AG08396 (cell line): ENCODE data around the gene ACBD4.
A peak's percentile ranks its signal among the peaks of the same experiment; 100 is the strongest.
"Not testable (repeated sequence)": the region's sequence is repeated elsewhere in the genome, so short reads cannot be mapped to it uniquely, and the experiment has no call there.

ENCODE experiments used
- DNase-seq: peaks from one replicate; pipeline ENCODE4 v3.0.0; 2012; ENCODE audit warnings: low spot score, mixed read lengths

ACBD4 gene

DNA sequence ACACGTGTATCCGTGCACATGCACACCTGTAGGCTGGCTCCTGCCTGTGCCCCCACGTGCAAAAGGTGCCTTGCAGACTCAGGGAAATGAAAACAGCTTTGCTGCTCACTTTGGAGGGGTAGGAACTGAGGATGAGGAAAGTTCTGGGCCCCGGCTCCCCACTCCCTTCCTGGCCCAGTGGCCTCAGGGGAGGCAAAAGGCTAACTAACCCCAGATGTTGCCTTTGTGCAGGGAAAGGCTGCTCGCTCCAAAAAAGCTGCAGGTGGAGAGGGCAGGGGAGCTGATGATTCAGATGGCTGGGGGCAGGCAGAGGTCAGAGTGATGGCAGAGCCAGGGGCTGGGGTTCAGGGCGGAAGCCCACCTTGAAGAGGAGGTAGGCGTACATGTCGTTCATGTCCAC lies 15.5 kb upstream of the ACBD4 start:
- DNase-seq: no peak

DNA sequence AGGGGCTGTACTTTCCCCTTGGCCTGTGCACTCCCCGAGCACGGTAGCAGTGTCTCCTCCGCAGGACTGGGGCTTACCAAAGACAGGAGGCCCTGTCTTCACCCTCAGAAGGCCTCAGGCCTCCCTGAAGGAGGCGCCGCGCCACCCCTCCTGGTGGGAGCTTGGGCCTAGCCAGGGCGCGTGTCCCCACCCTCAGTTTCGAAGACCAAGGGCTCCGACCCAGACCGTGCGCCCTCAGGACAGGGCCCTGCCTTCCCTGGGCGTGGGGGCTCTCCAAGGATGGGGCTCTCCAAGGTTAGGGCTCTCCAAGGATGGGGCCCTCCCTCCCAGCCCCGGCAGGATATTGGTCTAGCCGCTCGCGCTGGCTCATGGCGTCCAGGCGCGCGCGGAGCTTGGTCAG lies 14.9 kb upstream of the ACBD4 start:
- no peak for DNase-seq

DNA sequence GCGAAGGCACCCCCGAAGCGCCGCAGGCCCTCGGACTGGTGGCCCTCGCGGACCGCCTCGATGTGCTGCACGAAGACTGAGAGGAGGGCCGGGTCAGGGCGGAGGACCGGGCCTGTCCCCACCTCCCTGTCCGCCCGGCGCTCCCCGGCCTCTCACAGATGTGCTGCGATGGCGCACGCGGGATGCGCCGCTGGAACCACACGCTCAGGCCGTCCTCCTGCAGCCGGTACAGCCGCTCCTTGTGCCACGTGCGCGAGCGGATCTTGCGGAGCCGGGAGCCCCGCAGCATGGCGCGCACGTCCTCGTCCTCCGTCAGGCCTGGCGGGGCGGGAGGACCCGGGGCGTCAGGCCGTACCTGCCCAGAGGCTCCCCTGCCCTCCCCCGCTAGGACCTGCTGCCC lies 14.4 kb upstream of the ACBD4 start:
- DNase-seq: no peak

DNA sequence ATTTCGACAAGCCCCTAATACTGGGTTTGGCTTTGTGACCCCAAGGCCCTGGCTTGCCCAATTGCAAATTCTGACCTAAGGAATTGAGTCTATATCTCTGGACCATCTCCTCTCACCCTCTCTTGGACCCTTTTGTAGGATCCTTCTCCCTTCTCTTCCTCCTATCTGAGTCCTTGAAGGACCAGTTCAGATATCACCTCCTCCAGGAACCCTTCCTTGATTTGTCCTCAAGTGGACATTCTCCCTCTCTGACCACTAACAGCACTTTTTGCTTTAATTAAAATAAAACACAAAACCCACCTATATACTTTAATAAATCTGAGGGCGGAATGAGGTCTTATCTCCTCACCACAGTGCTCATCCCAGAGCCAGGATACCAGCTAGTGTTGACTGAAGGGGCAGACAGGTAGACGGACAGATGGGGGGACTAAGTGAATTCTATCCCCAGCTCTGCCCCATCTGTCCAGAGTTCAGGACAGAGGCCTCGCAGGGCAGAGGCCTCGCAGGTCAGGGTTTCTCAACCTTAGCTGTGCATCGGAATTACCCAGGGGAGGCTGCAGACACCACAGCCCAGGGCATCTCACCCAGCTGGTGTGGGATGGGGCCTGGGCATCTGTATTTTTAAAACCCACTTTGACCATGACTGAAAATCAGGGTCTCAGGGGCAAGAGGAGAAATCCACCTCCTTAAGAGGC lies 12.3 kb upstream of the ACBD4 start:
- DNase-seq: no peak

DNA sequence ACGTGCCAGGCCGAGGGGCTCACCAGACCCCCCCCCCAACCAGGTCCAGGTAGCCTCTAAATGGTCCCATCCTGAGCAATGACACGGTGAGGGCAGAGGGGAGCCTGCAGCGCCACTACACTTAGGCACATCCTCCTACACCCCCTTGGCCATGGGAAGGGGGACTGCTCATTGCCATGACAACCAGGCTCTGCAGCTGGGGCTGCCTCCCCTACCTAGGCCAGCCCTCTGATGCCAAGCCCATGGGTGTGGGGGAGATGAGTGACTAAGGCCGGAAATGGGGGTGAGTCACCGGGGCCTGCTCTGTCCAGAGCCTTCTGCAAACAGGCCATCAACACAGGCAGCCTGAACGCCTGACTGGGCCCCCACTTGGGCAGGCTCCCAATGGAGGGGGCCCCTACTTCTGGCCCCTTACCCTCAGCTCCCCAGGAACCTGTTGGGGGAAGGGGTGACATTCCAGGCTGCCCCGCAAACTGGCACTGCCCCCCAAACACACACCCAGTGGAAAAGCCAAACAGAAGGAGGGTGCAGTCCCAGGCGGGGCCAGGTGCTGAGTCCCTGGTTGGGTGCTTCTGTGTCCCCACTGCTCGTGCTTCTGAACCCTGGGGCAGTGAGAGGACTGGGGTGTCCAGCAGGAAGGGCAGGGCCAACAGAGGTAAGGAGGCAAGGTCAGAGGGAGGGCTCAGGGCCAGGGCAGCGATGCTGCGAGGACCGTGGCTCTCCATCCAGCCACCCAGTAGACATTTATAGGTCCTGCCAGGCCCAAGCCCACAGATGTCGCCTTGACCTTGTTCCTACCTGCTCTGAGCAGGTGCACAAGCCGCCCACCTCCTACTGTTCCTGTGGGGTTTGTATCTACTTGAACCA lies 11.3 kb upstream of the ACBD4 start:
- DNase-seq: peak; percentile 93

DNA sequence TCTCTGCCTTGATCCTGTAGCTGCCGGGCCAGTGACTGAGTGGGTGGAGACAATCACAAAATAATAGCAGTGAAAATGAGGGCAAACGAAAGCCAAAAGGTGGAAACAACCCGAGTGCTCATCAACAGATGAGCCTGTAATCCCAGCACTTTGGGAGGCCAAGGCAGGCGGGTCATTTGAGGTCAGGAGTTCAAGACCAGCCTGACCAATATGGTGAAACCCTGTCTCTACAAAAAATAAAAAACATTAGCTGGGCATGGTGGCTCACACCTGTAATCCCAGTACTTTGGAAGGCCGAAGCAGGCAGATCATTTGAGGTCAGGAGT lies 10.7 kb upstream of the ACBD4 start:
- DNase-seq: not testable (repeated sequence)

DNA sequence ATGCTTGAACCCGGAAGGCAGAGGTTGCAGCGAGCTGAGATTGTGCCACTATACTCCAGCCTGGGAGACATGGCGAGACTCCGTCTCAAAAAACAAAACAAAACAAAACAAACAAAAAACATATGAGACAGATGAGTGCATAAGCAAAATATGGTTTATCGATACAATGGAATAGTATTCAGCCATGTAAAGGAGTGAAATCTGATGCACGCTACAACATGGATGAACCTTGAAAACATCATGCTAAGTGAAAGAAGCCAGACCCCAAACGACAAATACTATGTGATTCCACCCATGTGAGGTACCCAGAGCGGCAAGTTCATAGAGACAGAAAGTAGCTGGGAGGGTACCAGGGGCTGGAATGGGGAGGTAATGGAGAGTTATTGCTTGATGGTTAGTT lies 10.0 kb upstream of the ACBD4 start:
- no peak for DNase-seq

DNA sequence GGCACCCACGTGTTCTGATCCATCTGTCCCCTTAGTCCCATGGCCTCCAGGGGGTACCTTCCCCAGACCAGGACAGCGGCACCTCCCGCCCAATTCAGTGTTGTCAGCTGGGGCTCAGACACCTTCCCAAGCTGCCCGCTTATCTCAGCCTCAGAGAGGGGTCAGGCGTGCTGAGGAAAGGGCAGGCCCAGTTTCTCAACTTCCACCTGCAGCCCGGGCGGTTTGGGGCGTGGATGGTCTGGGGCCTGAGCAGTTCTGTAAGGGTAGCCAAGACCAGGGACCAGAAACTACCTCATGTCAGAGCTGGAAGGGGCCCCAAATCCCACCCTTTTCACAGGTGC lies 8.3 kb upstream of the ACBD4 start:
- no peak for DNase-seq

DNA sequence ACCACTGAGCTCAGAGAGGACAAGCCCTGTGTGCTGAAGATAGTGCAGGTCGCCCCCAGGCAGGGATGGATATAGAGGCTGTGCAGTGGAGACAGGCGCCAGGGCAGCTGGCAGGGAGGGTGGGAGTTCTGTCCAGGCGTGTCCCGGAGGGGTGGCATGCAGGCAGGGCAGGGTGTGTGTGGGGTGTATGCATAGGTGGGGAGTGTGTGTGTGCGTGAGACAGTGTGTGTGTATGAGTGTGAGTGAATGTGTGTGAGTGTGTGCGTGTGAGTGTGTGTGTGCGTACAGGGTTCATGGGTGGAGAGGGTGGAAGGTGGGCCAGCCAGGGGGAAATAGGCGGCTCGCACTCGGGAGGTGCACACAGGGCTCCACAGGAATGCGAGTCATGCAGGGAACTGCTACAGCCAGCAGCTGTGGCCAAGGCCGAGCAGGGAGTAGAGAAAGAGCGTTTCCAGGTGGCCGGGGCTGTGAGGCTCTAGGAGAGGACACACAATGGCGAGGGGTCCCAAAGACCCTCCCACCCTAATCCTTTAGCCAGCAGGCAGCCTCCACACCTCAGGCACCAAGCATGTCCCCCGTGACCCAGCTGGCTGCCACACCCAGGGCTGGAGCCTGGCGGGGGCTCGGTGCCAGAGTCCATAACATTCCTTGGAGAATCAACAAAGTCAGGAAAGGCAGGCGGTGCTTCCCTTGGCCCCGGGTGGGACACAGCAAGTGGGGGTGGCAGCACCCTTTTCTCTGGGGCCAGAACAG lies 7.8 kb upstream of the ACBD4 start:
- peak; percentile 55 for DNase-seq

DNA sequence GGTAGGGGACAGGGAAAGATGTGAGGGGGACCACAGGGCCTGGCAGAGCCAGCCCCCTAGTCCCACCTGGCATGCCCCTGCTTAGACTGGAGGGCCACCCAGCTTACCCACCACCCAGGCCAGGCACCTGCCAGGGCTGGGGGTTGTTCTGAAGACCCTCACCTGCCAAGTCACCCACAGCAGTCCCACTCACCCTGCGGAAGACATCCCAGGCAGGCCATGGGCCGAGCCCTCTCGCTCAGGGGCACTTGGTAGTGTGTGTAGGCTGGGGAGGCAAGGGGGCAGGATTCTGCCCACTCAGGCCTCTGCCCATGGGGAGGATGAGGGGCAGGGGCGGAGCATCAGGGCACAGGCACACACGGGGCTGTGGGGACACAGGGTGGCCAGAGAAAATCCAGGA lies 7.2 kb upstream of the ACBD4 start:
- no peak for DNase-seq

DNA sequence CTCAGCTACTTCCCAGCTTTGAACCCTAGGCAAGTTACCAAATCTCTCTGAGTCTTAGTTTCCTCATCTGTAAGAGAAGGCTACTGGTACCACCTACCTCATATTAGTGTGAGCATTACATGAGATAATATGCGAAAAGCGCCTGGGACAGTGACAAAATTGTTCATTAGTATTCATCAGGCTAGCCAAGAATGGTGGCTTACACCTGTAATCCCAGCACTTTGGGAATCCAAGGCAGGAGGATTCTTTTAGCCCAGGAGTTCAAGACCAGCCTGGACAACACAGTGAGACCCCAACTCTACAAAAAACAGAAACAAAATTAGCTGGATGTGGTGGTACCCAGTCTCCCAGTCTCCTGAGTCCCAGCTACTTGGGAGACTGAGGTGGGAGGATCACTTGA lies 6.5 kb upstream of the ACBD4 start:
- DNase-seq: no peak

DNA sequence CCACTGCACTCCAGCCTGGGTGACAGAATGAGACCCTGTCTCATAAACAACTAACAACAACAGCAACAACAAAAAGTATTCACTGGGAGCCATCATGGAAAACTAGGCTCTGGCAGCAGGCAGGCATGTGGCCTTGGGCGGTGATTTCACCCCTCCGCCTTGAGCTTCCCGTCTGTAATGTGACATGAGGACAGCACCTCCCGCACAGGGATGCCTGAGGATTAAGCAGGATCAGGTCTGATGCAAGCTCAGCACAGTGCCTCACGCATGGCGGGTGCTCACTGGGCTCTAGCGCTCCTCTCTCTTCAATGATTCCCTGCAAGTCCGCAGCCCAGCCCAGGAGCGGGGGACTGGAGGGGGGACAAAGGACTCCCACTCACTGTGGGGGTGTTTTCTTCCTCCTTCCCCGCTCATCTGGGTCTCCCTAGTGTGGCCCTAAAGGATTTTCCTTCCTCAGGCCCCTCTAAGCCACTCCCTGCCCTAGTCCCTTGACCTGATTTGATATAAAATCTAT lies 6.0 kb upstream of the ACBD4 start:
- DNase-seq: no peak

DNA sequence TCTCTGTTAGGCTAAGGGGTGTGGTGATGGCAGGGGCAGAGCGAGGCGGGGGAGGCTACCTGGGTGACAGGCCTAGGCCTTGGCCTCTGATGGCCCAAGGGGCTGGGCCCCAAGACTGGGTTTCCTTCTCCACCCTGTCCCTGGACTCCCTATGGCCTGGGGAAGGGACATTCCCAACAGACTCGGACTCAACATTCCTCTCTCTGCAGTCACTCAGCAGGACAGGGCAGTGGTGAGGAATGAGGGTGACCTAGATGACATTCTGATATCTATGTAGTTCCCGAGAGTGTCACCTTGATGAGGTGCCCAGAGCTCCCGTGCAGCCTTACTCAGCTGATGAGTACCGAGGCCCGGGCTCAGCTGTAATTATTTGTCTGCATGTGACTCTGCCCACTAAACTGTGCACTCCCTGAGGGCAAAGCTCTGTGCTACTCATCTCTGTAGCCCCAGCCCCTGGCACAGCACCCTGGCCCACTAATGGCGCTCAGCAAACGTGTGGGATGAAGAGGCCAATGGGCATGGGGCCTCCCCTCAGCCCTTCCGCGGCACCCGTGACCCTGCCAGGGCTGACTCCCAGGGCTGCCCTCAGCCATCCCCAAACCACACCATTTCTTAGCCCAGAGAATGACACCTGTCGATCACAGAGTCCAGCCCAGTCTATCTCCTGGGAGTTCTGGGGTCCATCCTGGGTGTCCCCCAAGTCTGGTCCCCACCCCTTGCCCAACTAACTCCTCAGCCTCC lies 5.4 kb upstream of the ACBD4 start:
- no peak for DNase-seq

DNA sequence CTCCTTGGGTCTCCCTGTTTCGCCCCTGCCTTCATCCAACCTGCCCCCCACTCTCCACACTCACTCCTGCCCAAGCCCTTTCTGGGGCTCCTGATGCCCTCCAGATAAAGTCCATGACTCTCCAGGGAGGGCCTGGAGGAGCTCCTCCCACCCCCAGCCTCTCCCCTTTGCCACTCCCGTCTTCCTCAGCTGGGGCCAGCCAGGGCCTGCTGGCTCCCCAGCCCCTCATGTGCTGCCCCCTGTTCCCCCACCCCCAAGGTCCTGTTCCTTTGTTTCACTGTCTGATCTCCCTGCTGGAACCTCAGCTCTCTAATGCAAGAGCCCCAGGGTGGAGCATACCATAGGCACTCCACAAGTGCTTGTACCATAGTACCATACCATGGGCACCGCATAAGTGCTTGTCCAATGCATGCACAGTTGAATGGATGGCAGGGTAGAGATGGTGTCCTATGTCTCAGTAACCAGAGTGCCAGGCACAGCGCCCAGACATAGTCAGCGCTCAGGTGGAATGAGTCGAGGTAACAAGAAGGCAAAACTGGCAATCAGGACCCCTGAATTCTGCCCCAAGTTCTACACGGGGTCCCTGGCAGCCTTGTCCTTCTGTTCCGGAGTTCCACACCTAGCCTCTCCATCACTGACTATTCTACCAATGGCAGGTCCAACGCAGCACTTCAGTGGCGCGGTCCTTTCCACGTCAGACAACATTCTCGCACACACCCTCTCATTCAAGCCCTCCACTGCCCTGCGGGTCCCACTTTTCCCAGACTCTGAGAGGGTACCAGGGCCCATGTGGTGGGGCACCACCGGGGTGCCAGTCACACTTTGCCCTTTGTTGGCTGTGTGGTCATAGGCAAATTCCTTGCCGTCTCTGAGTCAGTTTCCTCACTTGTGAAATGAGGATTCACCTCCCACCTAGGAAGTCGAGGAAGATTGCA lies 4.5 kb upstream of the ACBD4 start:
- DNase-seq: no peak

DNA sequence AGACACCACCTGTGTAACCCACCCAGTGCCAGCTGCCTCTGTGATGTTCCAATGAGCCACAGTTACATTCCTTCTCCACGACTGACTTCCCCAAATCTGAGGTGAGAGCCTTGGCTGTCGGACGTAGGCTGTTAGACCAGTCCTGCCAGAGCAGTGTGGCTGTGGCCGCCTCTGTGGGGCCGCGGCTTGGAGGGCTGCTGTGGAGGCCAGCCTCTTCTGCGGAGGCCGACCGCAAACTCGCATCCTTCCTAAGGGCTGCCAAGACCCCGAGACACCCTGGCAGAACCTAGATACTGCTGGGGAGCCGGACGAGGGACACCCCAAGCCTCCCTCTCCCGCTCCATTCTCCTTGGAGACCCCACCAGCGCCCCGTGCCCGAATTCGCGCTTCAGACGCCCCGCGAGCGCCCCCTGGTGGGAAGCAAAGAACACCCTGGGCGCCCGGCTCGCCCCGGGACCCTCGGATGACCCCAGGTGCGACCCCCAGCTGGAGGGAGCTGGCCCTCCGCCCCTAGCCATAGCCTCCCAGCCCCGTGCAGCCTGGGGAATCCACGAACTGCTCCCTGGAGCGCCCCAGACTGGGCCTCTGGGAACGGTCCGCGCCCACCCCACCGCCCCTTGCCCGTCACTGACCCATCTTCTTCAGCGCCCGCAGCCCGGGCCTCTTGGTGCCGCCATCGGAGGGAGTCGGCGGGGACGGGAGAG lies 3.7 kb upstream of the ACBD4 start:
- peak; percentile 57 for DNase-seq

DNA sequence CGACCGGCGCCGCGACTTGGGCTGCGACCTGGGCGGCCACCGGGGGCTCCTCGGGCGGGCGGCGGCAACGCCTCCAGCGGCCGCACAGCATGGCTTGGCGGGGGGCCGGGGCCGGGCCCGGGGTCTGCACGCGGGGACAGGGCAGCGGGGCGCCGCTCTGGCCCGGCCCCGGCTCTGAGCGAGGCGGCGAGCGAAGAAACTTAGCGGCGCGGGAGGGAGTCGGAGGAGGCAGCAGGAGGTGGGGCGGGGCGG lies 3.2 kb upstream of the ACBD4 start, which contains the start of gene PLCD3:
PLCD3 (minus strand) TSS at position 196 of the 252 bp plus-strand sequence; CDS start at position 91, 105 bp downstream.
- DNase-seq: no peak

DNA sequence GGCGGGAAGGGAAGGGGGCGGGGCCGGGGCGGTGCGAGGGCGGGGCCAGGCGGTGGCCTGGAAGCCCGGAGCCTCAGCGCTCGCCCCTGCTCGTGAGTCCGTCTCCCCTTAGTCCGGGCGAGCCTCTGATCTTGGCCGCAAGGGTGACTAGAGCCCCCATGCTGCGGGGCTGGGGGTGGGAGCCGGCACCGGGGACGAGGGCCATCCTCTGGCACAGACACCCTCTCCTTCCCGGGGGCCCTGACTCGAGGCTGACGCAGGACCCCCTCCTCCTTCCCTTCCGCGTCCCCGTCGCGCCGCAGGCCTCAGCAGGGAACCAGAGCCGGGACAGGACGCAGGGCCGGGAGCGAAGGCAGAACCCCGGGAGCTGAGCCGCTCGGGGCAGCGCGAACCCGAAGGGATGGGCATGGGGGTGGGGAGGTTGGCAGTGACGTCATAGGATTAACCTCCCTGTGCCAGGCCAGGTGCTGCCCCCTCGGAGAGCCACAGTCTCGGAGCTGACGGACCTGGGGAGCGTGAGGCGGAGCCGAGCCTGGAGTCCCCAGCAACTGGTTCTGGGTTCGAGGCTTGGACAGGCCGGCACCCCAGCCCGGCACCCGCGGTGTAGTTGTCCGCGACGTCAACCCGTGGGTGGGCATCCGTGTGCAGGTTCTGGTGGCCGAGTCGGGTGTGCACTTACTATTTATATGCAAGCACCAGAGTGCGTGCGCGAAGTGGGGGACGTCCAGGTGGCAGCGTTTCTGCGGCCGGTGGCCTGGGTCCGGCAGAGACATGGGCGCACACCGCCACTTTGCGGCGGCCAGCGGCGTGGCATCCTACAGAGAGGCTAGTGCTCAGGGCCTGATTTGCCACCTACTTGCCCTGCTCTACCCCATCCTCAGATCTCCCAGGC lies 2.7 kb upstream of the ACBD4 start:
- DNase-seq: peak; percentile 94

DNA sequence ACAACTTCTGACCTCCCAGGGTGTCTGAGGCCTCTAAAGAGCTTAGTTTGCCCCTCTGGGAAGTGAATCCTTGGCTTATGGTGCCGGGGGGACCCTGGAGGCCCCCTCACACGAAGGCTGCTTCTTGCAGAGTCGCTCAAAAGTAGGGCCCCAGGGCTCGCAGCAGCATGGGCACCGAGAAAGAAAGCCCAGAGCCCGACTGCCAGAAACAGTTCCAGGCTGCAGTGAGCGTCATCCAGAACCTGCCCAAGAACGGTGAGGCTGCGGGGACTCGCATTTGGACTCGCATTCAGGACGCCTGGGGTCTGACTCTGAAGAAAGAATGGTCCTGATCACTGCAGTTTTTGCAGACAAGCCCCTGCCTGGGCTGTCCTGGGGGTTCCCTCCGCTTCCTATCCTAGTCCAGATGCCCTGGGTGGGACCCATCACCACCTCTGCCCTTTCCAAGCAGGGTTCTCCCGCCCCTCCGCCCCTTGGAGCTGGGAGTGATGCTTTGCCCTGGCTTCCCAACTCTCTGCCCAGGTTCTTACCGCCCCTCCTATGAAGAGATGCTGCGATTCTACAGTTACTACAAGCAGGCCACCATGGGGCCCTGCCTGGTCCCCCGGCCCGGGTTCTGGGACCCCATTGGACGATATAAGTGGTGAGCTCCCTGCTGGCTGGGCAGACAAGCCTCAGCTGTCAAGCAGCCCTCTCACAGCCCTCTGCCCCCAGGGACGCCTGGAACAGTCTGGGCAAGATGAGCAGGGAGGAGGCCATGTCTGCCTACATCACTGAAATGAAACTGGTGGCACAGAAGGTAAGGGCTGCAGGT lies 698 bp downstream of the ACBD4 start:
- DNase-seq: no peak
